Left hindlimb (tissue), 1 donor: ENCODE data around the gene ZNF467.

Source experiments
- DNase-seq: peaks from one replicate; pipeline ENCODE4 v3.0.0-alpha.2; 2018

ZNF467 gene

DNA sequence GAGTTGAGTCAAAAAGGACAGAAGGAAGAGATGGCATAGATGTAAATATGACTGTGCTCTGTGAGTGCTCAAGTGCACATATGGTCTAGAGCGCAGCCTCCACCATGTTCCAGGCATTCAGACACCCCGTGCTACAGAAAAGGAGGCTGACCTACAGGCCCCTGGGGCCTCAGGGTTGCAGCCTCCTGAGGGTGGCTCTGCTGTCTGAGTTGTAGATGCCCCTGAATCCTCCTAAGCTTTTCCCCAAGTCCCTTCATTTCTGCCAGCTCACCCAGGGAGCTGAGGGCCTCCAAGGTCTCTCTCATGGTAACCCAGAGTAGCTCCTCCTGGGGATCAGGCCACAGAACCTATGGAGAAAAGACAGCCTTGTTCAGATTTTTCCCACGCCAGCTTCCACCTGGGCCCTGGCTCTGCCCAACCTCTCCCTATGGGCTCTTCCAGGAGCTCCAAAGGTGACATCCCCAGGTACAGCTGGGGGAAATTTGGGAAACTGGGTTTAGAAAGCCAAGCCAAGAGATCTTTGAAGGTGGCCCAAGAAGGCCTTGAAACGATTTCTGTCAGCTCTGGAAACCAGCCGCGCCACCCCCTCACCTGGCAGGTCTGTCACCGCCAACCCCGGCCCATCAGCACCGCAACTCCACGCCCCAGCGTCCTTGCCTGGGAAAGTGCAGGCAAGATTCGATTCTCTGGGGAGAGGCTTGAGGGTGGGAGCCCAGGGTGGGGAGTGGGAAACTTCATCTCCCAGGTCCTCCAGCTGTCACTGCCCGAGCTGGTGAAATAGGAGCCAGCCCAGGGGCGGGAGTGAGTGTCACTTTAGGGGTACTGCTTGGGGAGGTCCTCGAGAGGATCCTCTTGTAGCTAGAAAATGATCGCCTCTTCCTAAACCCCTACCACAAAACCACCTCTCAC is 2.4 kb downstream of the ZNF467 start:
- no peak for DNase-seq

DNA sequence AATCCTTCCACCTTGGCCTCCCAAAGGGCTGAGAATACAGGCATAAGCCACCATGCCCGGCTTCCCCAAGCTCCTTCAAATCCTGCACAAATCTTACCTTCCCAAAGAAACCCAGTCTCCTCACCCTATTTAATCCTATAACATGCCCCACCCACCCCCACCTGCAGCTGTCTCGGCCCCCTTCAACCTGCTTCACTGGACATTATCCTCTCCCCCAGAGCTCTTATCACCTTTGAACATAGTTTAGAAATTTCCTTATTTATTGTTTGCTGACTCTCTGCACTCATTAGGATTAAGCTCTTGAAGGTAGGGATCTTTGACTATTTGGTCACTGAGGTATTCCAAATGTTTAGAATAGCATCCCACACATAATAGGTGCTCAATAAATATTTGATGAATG is 3.5 kb downstream of the ZNF467 start:
- DNase-seq: no peak

DNA sequence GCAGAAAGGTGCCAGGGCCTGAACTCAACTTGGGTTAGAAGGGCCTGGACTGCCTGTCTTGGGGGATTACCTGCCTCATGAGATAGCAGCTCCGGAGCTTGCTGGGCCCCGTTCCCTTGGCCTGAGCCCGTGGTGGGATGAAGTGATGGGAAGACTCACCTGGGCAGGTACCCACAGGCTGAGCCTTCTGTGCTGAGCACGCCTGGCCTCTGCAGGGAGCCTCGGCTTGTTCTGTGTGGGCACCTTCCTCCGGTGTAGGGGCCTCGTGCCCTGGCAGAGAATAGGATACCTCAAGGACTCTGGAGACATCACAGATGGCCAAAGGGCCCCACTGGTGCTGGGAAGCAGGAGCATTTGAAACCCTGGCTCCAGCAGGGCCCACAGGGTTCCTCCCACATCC is 4.5 kb downstream of the ZNF467 start:
- DNase-seq: no peak

DNA sequence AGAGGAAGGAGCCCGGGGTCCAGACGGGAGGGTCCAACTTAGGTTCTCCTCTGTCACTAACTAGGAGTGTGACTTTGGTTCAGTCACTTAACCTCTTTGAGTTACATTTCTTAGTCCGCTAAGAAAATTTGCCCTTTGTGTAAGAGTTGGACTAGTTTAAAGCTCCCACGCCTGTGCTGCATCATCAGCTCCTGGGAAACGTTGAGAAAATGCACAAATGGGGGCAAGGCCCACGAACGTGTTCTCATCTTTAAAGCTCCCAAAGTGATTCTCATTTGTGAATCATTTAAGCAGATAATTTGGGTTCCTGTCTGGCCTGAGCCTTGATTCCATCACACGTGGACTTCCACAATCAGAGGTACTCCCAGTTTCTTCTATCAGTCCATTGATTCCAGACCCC is 6.3 kb downstream of the ZNF467 start:
- no peak for DNase-seq

DNA sequence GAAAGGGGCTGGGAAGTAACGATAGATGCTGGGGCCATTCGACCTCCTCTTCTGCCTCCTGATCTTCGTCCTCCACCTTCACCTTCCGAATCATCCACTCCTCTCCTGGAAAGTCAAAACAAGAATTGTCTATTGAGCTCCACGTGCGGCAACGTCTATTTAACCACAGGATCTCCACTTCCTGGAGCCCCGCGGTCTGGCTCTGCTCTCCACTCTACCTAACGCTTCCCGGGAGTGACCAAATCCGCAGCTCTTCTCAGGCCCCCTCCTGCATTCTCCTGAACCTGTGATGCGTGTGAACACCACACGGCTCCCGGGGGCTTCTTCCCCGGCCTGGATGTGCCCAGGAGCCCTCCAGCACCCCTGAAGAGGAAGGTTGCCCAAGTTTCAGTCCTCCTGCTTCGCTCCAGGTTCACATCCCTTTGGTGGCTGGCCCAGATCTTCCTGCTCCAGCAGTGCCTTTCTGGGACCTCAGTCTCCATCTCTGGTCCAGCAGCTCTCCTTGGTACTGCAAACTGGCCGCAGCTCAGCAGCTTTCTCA is 7.2 kb downstream of the ZNF467 start:
- DNase-seq: no peak

DNA sequence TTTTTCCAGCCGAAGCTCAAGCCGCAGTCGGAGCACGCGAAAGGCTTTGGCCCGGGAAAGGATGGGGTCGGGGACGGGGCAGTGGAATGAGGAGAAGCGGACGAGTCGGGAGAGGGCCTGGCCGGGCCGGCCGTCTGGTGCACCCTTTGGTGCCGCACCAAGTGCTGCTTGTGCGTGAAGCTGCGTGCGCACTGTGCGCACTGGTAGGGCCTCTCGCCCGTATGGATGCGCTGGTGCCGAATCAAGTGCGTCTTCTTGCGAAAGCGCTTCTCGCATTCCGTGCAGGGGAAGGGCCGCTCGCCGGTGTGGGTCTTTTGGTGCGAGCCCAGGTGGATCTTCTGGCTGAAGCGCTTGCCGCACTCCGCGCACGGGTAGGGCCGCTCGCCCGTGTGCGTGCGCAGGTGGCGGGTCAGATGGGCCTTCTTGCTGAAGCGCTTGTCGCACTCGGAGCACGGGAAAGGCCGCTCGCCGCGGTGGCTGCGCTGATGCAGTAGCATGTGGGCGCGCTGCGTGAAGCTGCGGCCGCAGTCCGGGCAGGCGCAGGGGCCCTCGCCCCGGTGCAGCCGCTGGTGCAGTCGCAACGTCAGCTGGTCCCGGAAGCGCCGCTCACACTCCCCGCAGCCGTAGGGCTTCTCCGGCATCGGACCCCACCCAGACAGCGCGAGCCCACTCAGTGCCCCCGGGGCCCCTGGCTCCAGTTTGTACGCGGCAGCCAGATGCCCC is 7.8 kb downstream of the ZNF467 start:
- no peak for DNase-seq

DNA sequence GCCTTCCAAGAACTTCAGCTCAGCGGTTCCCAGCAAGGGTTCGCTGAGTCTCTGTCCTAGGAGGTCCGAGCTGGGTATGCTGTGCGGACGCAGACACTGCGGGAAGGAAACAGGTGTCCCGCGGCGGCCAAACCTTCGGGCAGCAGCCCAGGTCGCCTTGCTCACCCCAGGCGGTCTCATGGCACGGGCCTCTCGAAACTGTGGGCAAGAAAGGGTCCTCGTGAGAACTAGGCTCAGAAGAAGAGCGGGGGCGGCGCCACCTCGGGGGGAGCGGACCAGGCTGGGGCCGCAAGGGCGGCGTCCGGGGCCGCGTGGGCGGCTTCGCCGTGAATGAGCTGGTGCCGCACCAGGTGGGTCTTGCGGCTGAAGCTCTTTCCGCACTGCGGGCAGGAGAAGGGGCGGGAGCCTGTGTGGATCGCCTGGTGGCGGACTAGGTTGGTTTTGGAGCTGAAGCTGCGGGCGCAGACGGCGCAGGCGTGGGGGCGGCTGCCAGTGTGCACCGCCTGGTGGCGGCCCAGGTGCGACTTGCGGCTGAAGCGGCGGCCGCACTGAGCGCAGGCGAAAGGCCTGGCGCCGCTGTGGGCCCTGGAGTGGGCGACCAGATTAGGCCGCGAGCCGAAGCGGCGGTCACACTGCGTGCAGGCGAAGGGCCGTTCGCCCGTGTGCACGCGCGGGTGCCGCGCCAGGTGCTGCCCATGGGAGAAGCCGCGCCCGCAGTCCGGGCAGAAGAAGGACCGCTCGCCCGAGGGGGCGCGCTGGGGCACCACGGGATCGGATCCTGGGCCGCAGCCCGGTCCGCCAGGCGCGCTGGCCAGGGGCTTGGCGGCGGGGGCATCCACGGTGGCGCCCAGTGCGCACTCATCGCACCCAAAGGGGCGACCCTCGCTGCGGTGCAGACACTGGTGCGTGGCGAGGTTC is 8.6 kb downstream of the ZNF467 start:
- no peak for DNase-seq

DNA sequence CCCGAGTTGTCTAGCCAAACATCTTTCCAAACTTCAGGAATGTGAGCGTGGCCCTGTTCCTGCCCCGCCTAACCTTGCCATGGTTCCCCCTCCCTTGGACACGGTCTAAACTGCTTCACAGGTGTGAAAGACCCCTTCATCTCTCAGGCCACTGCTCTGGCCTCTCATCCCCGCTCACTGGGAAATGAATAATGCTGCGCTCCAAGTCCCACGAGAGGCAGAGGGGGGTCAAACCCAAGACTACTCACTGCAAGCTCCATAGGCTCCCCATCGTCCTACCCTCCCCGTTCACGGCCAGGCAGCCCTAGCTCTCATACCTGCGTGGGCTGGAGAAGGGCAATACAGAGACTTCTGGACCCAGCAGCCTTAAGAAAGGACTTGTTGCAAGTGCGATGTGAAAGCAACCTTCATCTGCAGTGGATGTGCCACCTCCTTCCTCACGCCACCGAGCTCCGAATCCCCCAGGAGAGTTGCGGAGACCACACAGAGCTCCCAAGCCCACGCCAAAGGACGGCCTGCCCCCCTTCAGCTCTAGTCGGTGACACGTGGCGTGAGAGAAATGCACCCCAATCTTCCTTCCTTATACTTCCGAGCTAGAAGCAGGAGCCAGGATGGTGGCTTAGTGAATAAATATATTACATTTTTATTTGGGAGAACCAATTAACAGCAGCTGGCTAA is 9.7 kb downstream of the ZNF467 start:
- DNase-seq: no peak

DNA sequence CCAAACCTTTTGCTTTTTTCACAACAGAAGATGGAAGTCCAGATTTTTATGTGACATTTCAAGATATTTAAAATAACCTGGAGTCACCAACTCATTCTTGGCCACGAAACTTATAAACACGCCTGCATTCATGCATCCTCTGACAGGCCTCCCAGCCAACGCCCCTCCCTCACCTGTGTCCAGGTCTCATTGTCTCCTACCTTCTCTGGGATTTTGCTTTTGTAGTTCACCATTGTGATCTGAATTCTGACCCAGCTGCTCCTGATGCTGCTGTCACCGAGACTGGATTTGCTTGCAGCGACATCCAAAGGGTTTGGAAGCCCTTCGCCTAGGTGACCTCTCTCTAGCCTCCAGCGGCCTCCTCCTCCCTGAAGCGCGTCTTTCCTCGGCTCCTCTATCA is 10.8 kb downstream of the ZNF467 start:
- DNase-seq: no peak

DNA sequence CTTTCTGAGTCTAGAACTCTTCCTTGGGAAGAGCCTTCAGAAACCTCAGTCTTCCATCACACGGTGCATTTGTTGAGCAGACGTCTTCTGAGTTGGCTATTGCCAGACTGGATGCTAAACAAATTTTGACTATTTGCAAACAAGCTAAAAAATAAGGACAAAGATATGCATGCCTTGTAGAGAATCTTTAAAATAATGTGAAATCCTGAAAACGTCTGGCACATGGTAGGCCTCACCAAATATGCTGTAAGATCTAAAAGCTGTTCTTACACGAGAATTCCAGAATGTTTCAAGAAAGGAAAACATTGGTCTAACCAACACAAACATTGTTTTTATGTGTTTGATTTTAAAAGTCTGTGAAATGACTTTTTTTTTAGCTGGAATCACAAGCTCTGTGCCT is 11.3 kb downstream of the ZNF467 start:
- DNase-seq: no peak

DNA sequence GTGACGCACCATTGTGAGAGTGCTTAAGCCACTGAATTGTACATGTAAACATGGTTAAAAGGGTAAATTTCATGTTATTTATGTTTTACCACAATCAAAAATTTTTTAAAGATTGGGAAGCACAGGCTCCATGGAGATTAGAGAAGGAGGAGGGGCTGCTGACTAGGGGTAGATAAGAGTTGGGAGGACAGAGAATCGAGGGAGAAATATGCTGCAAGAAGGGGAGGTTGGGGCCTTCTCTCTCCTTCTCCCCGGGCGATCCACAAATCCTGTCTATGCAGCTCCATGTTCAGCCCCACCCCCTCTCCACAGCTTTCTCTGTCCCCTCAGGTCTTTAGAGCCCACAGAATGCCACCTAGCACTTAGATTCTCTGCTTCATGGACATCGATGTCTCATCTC is 12.1 kb downstream of the ZNF467 start:
- no peak for DNase-seq

DNA sequence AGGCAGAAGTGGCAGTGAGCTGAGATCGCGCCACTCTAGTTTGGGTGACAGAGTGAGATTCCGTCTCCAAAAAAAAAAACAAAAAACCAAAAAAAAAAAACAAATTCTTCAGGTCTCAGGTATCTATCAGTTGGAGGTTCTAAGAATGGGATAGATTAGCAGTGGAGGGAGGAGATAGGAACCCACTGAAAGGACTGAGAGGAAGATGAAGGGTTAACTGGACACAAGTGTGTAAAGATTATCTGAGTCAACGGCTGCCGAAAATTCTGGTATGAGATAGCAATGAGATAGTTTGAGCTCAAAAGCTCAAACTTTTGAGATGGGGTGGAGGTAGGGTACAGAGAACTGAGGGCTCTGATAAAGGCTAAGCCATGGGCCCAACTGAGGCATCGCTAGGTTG is 12.8 kb downstream of the ZNF467 start:
- DNase-seq: no peak

DNA sequence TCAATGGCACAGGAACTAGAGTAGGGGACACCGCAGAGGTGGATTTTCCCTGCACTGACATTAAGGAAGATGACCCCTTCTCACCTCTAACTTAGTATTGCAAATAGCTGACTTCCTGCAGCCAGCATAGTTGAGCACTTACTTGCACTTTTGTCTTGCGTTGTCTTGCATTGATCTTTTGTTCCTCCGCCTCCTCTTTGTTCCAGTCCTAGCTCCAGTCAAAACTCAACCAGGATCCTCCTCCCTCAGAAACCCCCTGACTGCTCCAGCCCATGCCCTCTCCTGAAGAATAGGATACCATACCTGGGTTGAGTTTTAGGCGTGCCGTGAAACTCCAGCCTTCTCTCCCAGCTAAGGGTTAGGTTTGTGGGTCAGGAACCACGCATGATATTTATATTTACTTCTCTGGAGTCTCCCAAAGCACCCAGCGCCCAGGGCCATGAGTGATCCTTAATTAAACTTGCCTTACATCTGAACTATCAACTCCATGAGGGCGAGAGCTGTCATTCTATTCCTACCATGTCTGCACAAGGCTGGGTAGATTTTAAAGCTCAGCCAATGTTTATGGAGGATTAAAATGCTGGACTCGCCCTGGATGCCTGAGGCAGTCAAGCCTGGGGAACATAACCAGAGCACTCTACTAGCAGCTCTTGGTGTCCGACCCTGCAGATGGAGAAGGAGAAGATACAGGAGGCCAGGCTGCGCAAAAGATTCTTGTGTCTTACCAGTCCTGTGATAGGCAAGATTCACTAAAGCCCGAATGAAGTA is 14.1 kb downstream of the ZNF467 start:
- DNase-seq: no peak

DNA sequence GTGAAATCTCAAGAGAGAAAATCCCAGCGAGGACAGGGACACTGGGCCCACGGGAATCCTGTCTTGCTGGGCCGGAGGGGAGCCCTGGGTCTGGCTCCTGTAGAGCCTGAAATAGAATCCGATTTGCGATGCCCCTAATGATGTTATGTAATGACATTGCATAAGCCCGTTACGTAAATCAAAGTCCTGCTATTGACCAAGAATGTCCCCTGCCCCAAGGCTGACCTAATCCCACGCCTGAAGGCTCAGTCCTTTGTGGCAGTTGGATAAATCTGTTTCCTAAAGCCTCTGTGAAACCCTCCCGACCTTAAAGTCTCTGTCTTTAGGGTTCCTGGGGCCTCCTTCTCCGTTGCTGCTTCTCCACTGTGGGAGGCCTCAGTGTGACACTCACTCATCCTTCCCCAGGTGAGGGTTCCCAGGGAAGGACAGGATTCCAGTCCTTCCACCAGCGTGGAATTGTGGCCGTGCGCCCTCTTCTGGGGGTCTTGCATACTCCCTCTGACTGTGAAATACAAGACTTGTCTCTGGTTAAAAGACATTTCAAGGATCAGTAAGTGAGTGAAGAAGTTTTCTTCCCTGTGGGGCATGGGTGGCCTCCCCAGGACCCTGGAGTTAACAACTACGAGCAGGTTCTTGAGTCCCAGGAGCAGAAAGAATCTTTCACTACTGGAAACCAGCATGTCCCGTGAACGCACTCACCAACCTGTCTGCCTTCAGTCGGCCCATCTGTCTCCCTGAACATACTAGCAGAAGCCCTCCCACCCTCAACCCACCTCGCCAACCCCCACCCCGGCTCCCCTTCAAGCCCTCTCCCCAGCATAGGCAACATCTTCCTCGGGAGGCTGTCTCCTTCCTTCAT is 19.8 kb downstream of the ZNF467 start:
- DNase-seq: no peak

DNA sequence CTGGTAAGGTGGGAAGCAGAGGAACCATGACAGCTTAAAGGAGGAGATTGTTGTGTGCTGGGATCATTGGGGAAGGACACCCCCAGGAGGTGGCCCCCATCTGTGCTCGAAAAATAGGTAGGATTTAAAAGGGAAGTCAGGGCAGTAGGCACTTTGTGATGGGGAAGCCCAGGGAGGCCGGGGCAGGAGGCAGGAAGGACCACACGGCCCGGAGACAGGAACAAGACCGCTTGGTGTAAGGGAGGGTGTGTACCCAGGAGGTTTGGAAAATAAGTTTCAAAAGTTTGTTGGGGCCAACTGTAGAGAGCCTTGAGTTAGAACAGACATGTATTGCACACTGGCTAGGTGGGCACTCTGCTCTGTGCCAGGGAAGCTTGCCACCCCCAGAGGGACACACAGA is 20.7 kb downstream of the ZNF467 start:
- no peak for DNase-seq

DNA sequence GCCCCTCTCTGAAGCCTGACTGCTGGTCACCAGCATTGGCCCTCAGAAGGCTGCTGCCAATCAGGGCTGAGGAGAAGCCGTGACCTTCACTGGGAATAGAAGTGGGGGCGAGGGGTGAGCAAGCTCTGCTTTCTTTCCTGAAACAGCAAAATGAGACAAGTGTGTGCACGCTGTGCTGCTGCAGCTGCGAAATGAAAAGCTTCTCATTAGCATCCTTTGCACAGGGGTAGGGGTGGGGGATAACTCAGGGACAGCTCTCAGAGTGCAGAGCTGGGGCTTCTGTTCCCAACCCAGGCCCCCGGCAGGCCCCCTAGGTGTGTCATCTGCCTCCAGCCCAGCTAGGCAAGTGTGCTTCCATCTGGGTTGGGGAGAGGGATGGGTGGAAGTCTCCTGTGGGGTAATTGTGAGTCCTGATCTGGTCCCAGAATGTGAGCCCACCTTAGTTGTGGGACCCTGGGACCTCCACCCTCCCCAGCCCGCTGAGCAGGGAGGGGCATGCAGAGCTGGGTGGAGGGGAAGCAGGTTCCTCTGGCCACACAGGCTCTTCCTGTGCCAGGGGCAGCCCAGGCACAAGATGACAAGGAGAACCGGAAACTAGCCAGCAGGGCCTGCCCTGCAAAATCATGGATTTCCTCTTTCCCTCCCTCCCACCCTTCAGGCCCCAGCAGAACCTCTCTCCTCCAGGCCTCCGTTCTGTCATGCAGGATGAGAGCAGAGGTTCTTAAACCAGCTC is 22.2 kb downstream of the ZNF467 start:
- no peak for DNase-seq

DNA sequence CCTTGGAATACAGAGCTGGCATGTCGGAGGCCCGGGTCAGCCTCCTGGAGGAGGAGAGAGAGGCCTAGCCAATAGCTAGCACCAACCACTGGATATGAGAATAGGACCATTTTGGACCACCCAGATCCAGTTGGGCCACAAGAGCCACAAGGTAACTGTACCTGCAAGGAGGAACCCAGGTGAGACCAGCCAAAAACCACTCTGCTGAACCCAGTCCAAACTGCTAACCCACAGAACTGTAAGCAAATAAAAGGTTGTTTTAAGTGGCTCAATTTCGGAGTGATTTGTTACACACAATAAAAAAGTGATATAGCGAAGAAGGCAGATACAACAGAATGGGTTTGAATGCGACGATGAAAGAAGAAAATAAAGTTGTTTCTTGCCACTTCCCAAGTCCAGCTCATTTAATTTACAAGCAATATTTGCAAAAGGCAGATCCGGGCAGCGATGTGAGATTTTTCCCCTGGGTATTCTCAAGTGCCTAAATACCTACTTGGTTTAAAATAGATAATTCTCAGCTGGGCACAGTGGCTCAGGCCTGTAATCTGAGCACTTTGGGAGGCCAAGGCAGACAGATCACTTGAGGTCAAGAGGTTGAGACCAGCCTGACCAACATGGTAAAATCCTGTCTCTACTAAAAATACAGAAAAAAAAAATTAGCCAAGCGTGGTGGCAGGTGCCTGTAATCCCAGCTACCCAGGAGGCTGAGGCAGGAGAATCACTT is 23.1 kb downstream of the ZNF467 start:
- no peak for DNase-seq

DNA sequence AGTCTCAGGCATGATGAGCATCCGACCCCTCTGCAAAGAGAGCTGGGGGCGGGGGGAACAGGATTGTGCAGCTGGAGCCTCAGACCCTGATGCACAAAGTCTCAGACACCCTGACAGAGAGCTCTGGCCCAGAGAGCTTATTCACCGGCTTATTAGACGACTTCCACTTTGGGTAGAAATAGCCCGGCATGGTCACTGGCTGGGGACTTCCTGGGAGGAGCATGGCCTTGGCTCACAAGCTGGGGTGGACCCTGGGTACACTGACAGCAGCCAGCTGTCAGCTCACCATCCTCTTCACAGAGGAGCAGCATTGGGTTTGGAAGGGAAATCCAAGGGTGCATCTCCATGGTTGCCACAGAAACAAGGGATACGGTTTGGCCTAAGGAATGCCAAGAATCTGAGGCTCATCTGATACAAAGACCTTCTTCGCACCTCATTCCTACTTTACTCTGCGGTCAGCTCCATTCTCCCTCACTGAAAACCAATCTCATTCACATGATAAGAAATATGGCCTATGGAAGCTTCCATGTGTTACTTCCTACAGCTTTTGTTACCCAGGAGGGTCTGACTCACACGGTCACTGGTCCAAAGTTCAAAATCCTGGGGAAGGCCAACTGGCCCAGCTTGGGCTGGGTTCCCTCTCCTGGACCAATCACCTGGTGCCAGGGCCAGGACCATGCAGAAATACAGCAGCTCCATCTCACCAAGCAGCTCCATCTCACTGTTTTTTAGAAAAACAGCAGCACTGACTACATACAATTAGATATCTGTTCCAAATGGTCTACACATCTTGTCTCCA is 25.1 kb downstream of the ZNF467 start:
- no peak for DNase-seq
